GM20000 (cell line): ENCODE results near the gene EFTUD2.

Experiments used
- DNase-seq: peaks from one replicate; pipeline ENCODE4 v3.0.0; 2012; ENCODE audit warnings: low spot score
- CTCF ChIP-seq: IDR thresholded peaks from 2 replicates; pipeline ENCODE4 v1.5.1; 2012; ENCODE audit warnings: mild to moderate bottlenecking, control low read depth; ENCODE audit errors: extremely low read depth, missing control alignments

Gene EFTUD2

GRCh38 chr17:44918006-44918405 lies 18.8 kb upstream of the EFTUD2 start:
- no peak for DNase-seq
- no peak for TF ChIP-seq CTCF

- no peak for DNase-seq
- TF ChIP-seq CTCF, result no peak
Observed at GRCh38 chr17:44917456-44917855, 18.2 kb upstream of the EFTUD2 start.

GRCh38 chr17:44916781-44917241 lies 17.6 kb upstream of the EFTUD2 start:
- DNase-seq, result no peak
- no peak for TF ChIP-seq CTCF

- no peak for DNase-seq
- TF ChIP-seq CTCF, result no peak
Observed at GRCh38 chr17:44915862-44916780, 16.9 kb upstream of the EFTUD2 start.

- TF ChIP-seq CTCF, result no peak
- no peak for DNase-seq
Observed at GRCh38 chr17:44915321-44915726, 16.1 kb upstream of the EFTUD2 start, which contains the start of gene GFAP. Gene GFAP (minus strand): TSS chr17:44915500. CDS start chr17:44915486, 14 bp downstream.

- no peak for TF ChIP-seq CTCF
- no peak for DNase-seq
Observed at GRCh38 chr17:44914698-44915271, 15.5 kb upstream of the EFTUD2 start.

GRCh38 chr17:44914148-44914547 lies 14.9 kb upstream of the EFTUD2 start:
- no peak for TF ChIP-seq CTCF

More at GRCh38 chr17:44914148-44914547, 14.9 kb upstream of the EFTUD2 start:
- DNase-seq, result no peak
